GM23338 (cell line): ENCODE data around the gene RNGTT.

Source experiments
- CREB1 ChIP-seq: fragments of 250-450 bp; sonication (Bioruptor Pico); IDR thresholded peaks from 2 replicates; pipeline ENCODE4 v1.5.0; 2020; ENCODE audit warnings: low read depth, mild to moderate bottlenecking, moderate library complexity
- EZH2 ChIP-seq: fragments of 200-600 bp; sonication (generic); IDR thresholded peaks from one replicate; pipeline ENCODE4 v1.8.0; 2017; ENCODE audit warnings: antibody characterized with exemption, mild to moderate bottlenecking, low read depth; ENCODE audit not compliant: unreplicated experiment

DNA sequence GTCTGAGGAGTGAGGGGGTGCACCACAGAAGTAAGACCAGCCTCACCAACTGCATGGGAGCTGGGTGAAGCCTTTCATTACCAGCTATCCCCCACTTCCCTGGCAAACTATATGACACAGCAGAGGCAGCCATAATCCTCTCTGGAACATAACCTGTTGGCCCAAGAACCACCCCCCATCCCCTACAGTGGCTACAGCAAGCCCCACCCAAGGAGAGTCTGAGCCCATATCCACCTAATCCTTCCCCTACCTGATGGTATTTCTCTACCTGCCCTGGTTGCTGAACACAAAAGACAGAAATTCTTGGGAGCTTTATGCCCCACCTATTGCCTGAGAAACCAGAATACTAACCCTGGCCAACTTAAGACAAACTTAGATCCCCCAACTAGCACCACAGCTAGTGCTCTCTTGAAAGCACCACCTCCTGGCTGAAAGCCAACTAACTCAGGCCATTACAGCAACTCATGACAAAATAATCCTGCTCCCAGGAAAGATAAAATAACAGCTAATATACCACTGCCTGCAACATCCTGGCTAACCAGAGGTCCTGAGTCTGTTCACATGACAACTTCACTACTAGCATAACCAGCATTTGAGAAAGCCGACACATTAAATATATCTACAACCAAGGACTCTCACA is 11.2 kb downstream of the RNGTT start:
- TF ChIP-seq CREB1 (CRISPR knock-in tag) (no peak), EZH2 (no peak)
